ENCODE data around the gene HPGDS.
"Not testable (repeated sequence)": the region's sequence is repeated elsewhere in the genome, so short reads cannot be mapped to it uniquely, and the experiment has no call there.

The HPGDS gene

GRCh38 chr4:94307231-94307871 lies 35.3 kb downstream of the HPGDS start:
- Mint-ChIP-seq H3K36me3 (no peaks in the 10 kb centered on the region), H3K4me1 (no peaks in the 10 kb centered on the region), H3K27me3 (no peaks in the 10 kb centered on the region), H3K4me3 (no peak overlapping the region), H3K27ac (no peak overlapping the region), H3K9me3 (no peaks in the 10 kb centered on the region)
- no peak for ATAC-seq

GRCh38 chr4:94306713-94307112 lies 35.9 kb downstream of the HPGDS start:
- no peaks in the 10 kb centered on the region for H3K9me3 Mint-ChIP-seq
- no peak for ATAC-seq
- H3K4me1 Mint-ChIP-seq = no peaks in the 10 kb centered on the region
- H3K27ac Mint-ChIP-seq = no peak overlapping the region
- H3K4me3 Mint-ChIP-seq = no peak overlapping the region
- H3K27me3 Mint-ChIP-seq = no peaks in the 10 kb centered on the region
- H3K36me3 Mint-ChIP-seq = no peaks in the 10 kb centered on the region

- no peak overlapping the region for H3K4me3 Mint-ChIP-seq
- no peaks in the 10 kb centered on the region for H3K36me3 Mint-ChIP-seq
- no peak for ATAC-seq
- H3K27me3 Mint-ChIP-seq = no peaks in the 10 kb centered on the region
- H3K27ac Mint-ChIP-seq = no peak overlapping the region
- H3K9me3 Mint-ChIP-seq = no peaks in the 10 kb centered on the region
- H3K4me1 Mint-ChIP-seq = no peaks in the 10 kb centered on the region
Observed at GRCh38 chr4:94305466-94306225, 37.0 kb downstream of the HPGDS start.

GRCh38 chr4:94304365-94304971 lies 38.2 kb downstream of the HPGDS start:
- no peak overlapping the region for H3K27ac Mint-ChIP-seq
- H3K27me3 Mint-ChIP-seq = no peaks in the 10 kb centered on the region
- no peaks in the 10 kb centered on the region for H3K36me3 Mint-ChIP-seq
- H3K4me1 Mint-ChIP-seq = no peaks in the 10 kb centered on the region
- H3K9me3 Mint-ChIP-seq = no peaks in the 10 kb centered on the region
- no peak for ATAC-seq
- no peak overlapping the region for H3K4me3 Mint-ChIP-seq

- H3K9me3 Mint-ChIP-seq = no peaks in the 10 kb centered on the region
- no peaks in the 10 kb centered on the region for H3K36me3 Mint-ChIP-seq
- no peak overlapping the region for H3K27ac Mint-ChIP-seq
- no peak overlapping the region for H3K4me3 Mint-ChIP-seq
- ATAC-seq = no peak
- H3K27me3 Mint-ChIP-seq = no peaks in the 10 kb centered on the region
- no peaks in the 10 kb centered on the region for H3K4me1 Mint-ChIP-seq
Observed at GRCh38 chr4:94302191-94302590, 40.4 kb downstream of the HPGDS start.

- no peaks in the 10 kb centered on the region for H3K9me3 Mint-ChIP-seq
- peaks cover 5% of the 10 kb centered on the region for H3K36me3 Mint-ChIP-seq
- no peak overlapping the region for H3K27ac Mint-ChIP-seq
- no peak for ATAC-seq
- H3K27me3 Mint-ChIP-seq = no peaks in the 10 kb centered on the region
- no peak overlapping the region for H3K4me3 Mint-ChIP-seq
- H3K4me1 Mint-ChIP-seq = no peaks in the 10 kb centered on the region
Observed at GRCh38 chr4:94298725-94299252, 43.8 kb downstream of the HPGDS start.

GRCh38 chr4:94295473-94295872 lies 47.2 kb downstream of the HPGDS start:
- peaks cover 21% of the 10 kb centered on the region for H3K36me3 Mint-ChIP-seq
- not testable (repeated sequence) for H3K9me3 Mint-ChIP-seq, ATAC-seq, H3K4me1 Mint-ChIP-seq, H3K4me3 Mint-ChIP-seq, H3K27ac Mint-ChIP-seq, H3K27me3 Mint-ChIP-seq

GRCh38 chr4:94293981-94294380 lies 48.7 kb downstream of the HPGDS start:
- not testable (repeated sequence) for ATAC-seq, H3K4me3 Mint-ChIP-seq, H3K27me3 Mint-ChIP-seq, H3K4me1 Mint-ChIP-seq, H3K9me3 Mint-ChIP-seq, H3K27ac Mint-ChIP-seq
- peaks cover 27% of the 10 kb centered on the region for H3K36me3 Mint-ChIP-seq

GRCh38 chr4:94290245-94290644 lies 52.4 kb downstream of the HPGDS start:
- Mint-ChIP-seq H3K36me3 (peaks cover 51% of the 10 kb centered on the region), H3K4me1 (no peaks in the 10 kb centered on the region), H3K27me3 (no peaks in the 10 kb centered on the region), H3K9me3 (no peaks in the 10 kb centered on the region), H3K4me3 (no peak overlapping the region), H3K27ac (no peak overlapping the region)
- no peak for ATAC-seq

- Mint-ChIP-seq H3K27ac (no peak overlapping the region), H3K4me1 (no peaks in the 10 kb centered on the region), H3K27me3 (no peaks in the 10 kb centered on the region), H3K4me3 (no peak overlapping the region), H3K36me3 (peaks cover 69% of the 10 kb centered on the region), H3K9me3 (no peaks in the 10 kb centered on the region)
- no peak for ATAC-seq
Observed at GRCh38 chr4:94285666-94286065, 57.0 kb downstream of the HPGDS start.

- no peaks in the 10 kb centered on the region for H3K27me3 Mint-ChIP-seq
- H3K4me3 Mint-ChIP-seq = no peak overlapping the region
- H3K4me1 Mint-ChIP-seq = no peaks in the 10 kb centered on the region
- no peak for ATAC-seq
- no peak overlapping the region for H3K27ac Mint-ChIP-seq
- peaks cover 71% of the 10 kb centered on the region for H3K36me3 Mint-ChIP-seq
- H3K9me3 Mint-ChIP-seq = no peaks in the 10 kb centered on the region
Observed at GRCh38 chr4:94284889-94285288, 57.7 kb downstream of the HPGDS start.

- Mint-ChIP-seq H3K4me3 (no peak overlapping the region), H3K27ac (no peak overlapping the region), H3K4me1 (no peaks in the 10 kb centered on the region), H3K36me3 (peaks cover 57% of the 10 kb centered on the region), H3K9me3 (no peaks in the 10 kb centered on the region), H3K27me3 (no peaks in the 10 kb centered on the region)
- ATAC-seq = no peak
Observed at GRCh38 chr4:94278781-94279180, 63.9 kb downstream of the HPGDS start.

- H3K4me3 Mint-ChIP-seq = no peak overlapping the region
- no peaks in the 10 kb centered on the region for H3K4me1 Mint-ChIP-seq
- no peaks in the 10 kb centered on the region for H3K27me3 Mint-ChIP-seq
- ATAC-seq = no peak
- H3K27ac Mint-ChIP-seq = no peak overlapping the region
- peaks cover 57% of the 10 kb centered on the region for H3K36me3 Mint-ChIP-seq
- H3K9me3 Mint-ChIP-seq = no peaks in the 10 kb centered on the region
Observed at GRCh38 chr4:94277534-94277933, 65.1 kb downstream of the HPGDS start.

GRCh38 chr4:94276204-94276603 lies 66.4 kb downstream of the HPGDS start:
- Mint-ChIP-seq H3K36me3 (peaks cover 60% of the 10 kb centered on the region), H3K27me3 (no peaks in the 10 kb centered on the region), H3K9me3 (no peaks in the 10 kb centered on the region), H3K27ac (no peak overlapping the region), H3K4me1 (no peaks in the 10 kb centered on the region), H3K4me3 (no peak overlapping the region)
- no peak for ATAC-seq

- H3K27ac Mint-ChIP-seq = no peak overlapping the region
- H3K36me3 Mint-ChIP-seq = peaks cover 56% of the 10 kb centered on the region
- no peaks in the 10 kb centered on the region for H3K4me1 Mint-ChIP-seq
- ATAC-seq = no peak
- H3K9me3 Mint-ChIP-seq = no peaks in the 10 kb centered on the region
- no peak overlapping the region for H3K4me3 Mint-ChIP-seq
- no peaks in the 10 kb centered on the region for H3K27me3 Mint-ChIP-seq
Observed at GRCh38 chr4:94274912-94275311, 67.7 kb downstream of the HPGDS start.

GRCh38 chr4:94271248-94271647 lies 71.4 kb downstream of the HPGDS start:
- Mint-ChIP-seq H3K9me3 (no peaks in the 10 kb centered on the region), H3K27ac (no peak overlapping the region), H3K4me1 (no peaks in the 10 kb centered on the region), H3K27me3 (no peaks in the 10 kb centered on the region), H3K4me3 (no peak overlapping the region), H3K36me3 (peaks cover 42% of the 10 kb centered on the region)
- ATAC-seq = no peak

All from stimulated activated memory B cell treated with anti-CD40 and anti-IgM and Interleukin-4, amounts not matched to agents 10 μg/mL and 1 μg/mL and 100 μg/mL, for 72 hours (primary cell).